GM12878 (cell line): Measurements from ENCODE around the gene HEXB. TPM values are rescaled to one million over a fixed set of nuclear protein-coding genes. Genes with fewer than 3 reads are reported as not detected.

Source experiments
- ATAC-seq: fragments of 200-7000 bp; cut with Tn5 transposase; 3 replicates; pipeline ENCODE4 v1.9.1; 2020; ENCODE audit warnings: mild to moderate bottlenecking, moderate library complexity
- BruUV-seq: library from RNA; stranded (reverse); fragments of 400-500 nt; replicated peaks from 2 replicates; lab custom pipeline; 2021; lab: Mats Ljungman, UMichigan
- CTCF ChIA-PET: fragments of 300-600 bp; sonication (Branson Sonifier 250); formaldehyde crosslinking; extraction: SDS; loops from one replicate; lab custom pipeline; 2021; ENCODE audit warnings: inconsistent platforms; lab: Yijun Ruan, JAX
- POLR2A ChIA-PET: fragments of 350-600 bp; formaldehyde crosslinking; extraction: SDS; loops from one replicate; lab custom pipeline; 2021; ENCODE audit warnings: inconsistent platforms; lab: Charles Lee
- RAD21 ChIA-PET: fragments of 300-600 bp; sonication (Branson Sonifier 250); formaldehyde crosslinking; loops from one replicate; lab custom pipeline; 2023; ENCODE audit warnings: antibody characterized with exemption; ENCODE audit not compliant: unreplicated experiment; lab: Charles Lee
- SMC1A ChIA-PET: fragments of 300-600 bp; sonication (Branson Sonifier 250); formaldehyde crosslinking; loops from one replicate; lab custom pipeline; 2023; ENCODE audit not compliant: unreplicated experiment, uncharacterized antibody; lab: Charles Lee
- DNase-seq: peaks from one replicate; pipeline ENCODE4 v3.0.0-alpha.2; 2011; ENCODE audit warnings: low read depth, low spot score
- FAIRE-seq: peaks from 3 replicates; lab custom pipeline; 2011; peaks lifted over from hg19 to GRCh38; lab: Jason Lieb, UNC
- H2AFZ ChIP-seq: 2 replicates; pipeline ENCODE4 v1.6.0; 2011; ENCODE audit warnings: low read depth, low read length, control low read depth; ENCODE audit not compliant: control insufficient read depth
- H3K27ac ChIP-seq: 2 replicates; pipeline ENCODE4 v1.5.1; 2011; ENCODE audit warnings: control low read depth; ENCODE audit not compliant: control insufficient read depth, insufficient read depth
- H3K27me3 ChIP-seq, 2 experiments: replicated peaks in 1 of 2; 2 replicates each; pipeline versions ENCODE4 v1.6.0 to v1.6.1; 2011; ENCODE audit warnings: low read length in 1 of 2; ENCODE audit not compliant: control insufficient read depth in 2 of 2, insufficient read depth in 2 of 2
- H3K36me3 ChIP-seq, 2 experiments: 2 replicates each; pipeline ENCODE4 v1.5.1; 2011; ENCODE audit warnings: low read length in 1 of 2; ENCODE audit not compliant: control insufficient read depth in 2 of 2, insufficient read depth in 2 of 2
- H3K4me1 ChIP-seq: 2 replicates; pipeline ENCODE4 v1.6.1; 2011; ENCODE audit warnings: mild to moderate bottlenecking, low read length, moderate library complexity, mixed read lengths; ENCODE audit not compliant: control insufficient read depth, insufficient read depth
- H3K4me2 ChIP-seq: 2 replicates; pipeline ENCODE4 v1.6.0; 2011; ENCODE audit warnings: control low read depth; ENCODE audit not compliant: control insufficient read depth, insufficient read depth
- H3K4me3 ChIP-seq: fragments of 200-600 bp; sonication (generic); 2 replicates; pipeline ENCODE4 v1.5.1; 2016
- H3K79me2 ChIP-seq: 2 replicates; pipeline ENCODE4 v1.6.0; 2011; ENCODE audit warnings: low read length; ENCODE audit not compliant: control insufficient read depth, insufficient read depth
- H3K9ac ChIP-seq: 2 replicates; pipeline ENCODE4 v1.8.0; 2011; ENCODE audit warnings: low read length, control low read depth, mixed read lengths; ENCODE audit not compliant: control insufficient read depth, insufficient read depth
- H3K9me3 ChIP-seq: replicated peaks from 3 replicates; pipeline ENCODE4 v1.5.1; 2011; ENCODE audit warnings: mild to moderate bottlenecking, low read length; ENCODE audit not compliant: control insufficient read depth, insufficient read depth
- H4K20me1 ChIP-seq: 2 replicates; pipeline ENCODE4 v1.6.0; 2011; ENCODE audit not compliant: control insufficient read depth, insufficient read depth
- ASH2L ChIP-seq: fragments of 300-600, 200-600 bp; sonication (generic); IDR thresholded peaks from 2 replicates; pipeline ENCODE4 v1.6.1; 2017; ENCODE audit warnings: low read depth, mild to moderate bottlenecking, borderline replicate concordance
- CEBPZ ChIP-seq: fragments of 150-350 bp; IDR thresholded peaks from 2 replicates; pipeline ENCODE4 v1.6.1; 2016; ENCODE audit warnings: low read depth, low read length
- CHD4 ChIP-seq: fragments of 200-600 bp; sonication (generic); IDR thresholded peaks from 2 replicates; pipeline ENCODE4 v1.6.1; 2016; ENCODE audit warnings: mild to moderate bottlenecking
- ELK1 ChIP-seq: IDR thresholded peaks from 2 replicates; pipeline ENCODE4 v1.6.1; 2012; ENCODE audit warnings: low read depth, low read length, improper control_type of control experiment
- ETV6 ChIP-seq, 2 experiments: fragments of 450-650 bp in 1 of 2; IDR thresholded peaks in 1 of 2; conservative IDR thresholded peaks in 1 of 2; 2 replicates each; pipeline ENCODE4 v1.6.1; 2014; ENCODE audit warnings: antibody characterized with exemption in 1 of 2, borderline replicate concordance in 1 of 2, low read depth in 1 of 2, mild to moderate bottlenecking in 1 of 2, moderate library complexity in 1 of 2
- FOS ChIP-seq: IDR thresholded peaks from 3 replicates; pipeline ENCODE4 v1.6.1; 2011; ENCODE audit warnings: borderline replicate concordance; ENCODE audit not compliant: insufficient read length; ENCODE audit errors: extremely low read depth
- FOXK2 ChIP-seq: fragments of 450-650 bp; IDR thresholded peaks from 2 replicates; pipeline ENCODE4 v1.6.1; 2017; ENCODE audit warnings: mild to moderate bottlenecking, moderate library complexity
- MYB ChIP-seq: fragments of 150-350 bp; IDR thresholded peaks from 2 replicates; pipeline ENCODE4 v1.6.1; 2014; ENCODE audit warnings: mild to moderate bottlenecking, low read depth, low read length, borderline replicate concordance
- NR2F1 ChIP-seq: fragments of 450-650 bp; conservative IDR thresholded peaks from 2 replicates; pipeline ENCODE4 v1.6.1; 2017; ENCODE audit warnings: mild to moderate bottlenecking
- PML ChIP-seq: IDR thresholded peaks from 2 replicates; pipeline ENCODE4 v1.6.1; 2012; ENCODE audit warnings: low read length, inconsistent platforms
- POU2F2 ChIP-seq: IDR thresholded peaks from 3 replicates; pipeline ENCODE4 v1.6.1; 2011; ENCODE audit warnings: low read depth, mild to moderate bottlenecking, low read length, borderline replicate concordance
- RAD51 ChIP-seq: fragments of 450-650 bp; IDR thresholded peaks from 2 replicates; pipeline ENCODE4 v1.6.1; 2016; ENCODE audit warnings: moderate library complexity, mild to moderate bottlenecking, inconsistent platforms
- SMC3 ChIP-seq: IDR thresholded peaks from 2 replicates; pipeline ENCODE4 v1.6.1; 2011; ENCODE audit warnings: low read length, improper control_type of control experiment, borderline replicate concordance
- SREBF2 ChIP-seq: IDR thresholded peaks from 2 replicates; pipeline ENCODE4 v1.6.1; 2012; ENCODE audit warnings: mild to moderate bottlenecking, low read length
- YBX1 ChIP-seq: fragments of 450-650 bp; IDR thresholded peaks from 2 replicates; pipeline ENCODE4 v1.6.1; 2016; ENCODE audit warnings: antibody characterized with exemption
- ZNF274 ChIP-seq: IDR thresholded peaks from one replicate; pipeline ENCODE4 v1.8.0; 2011; ENCODE audit not compliant: insufficient read length, insufficient read depth
- ZSCAN29 ChIP-seq: fragments of 450-650 bp; IDR thresholded peaks from 2 replicates; pipeline ENCODE4 v1.6.1; 2017; ENCODE audit warnings: mild to moderate bottlenecking, moderate library complexity
- WGBS: methylation state at CpG from one replicate; pipeline ENCODE4 v1.1.6; 2016; ENCODE audit warnings: low lambda C conversion rate; ENCODE audit not compliant: insufficient replicate concordance, insufficient coverage; ENCODE audit errors: missing lambda C conversion rate; 5-methylcytosine and 5-hydroxymethylcytosine counted together
- in situ Hi-C: fragments of 300-500 bp; cut with MboI; formaldehyde crosslinking; loops from 9 replicates; pipeline ENCODE4 v1.14.3; 2018; ENCODE audit warnings: mixed read lengths
- intact Hi-C: fragments of 100-400 bp; cut with micrococcal nuclease; formaldehyde crosslinking; loops from one replicate; pipeline ENCODE4 v1.14.2; 2022; ENCODE audit not compliant: unreplicated experiment
- polyA plus RNA-seq, 11 experiments: library from polyadenylated mRNA; depleted of rRNA in 4 of 11; unstranded in 6 of 11; stranded (reverse) in 5 of 11; fragments of >200 nt; fragmentation: Nextera tagmentation in 4 of 11; fragmentation: Illumina TruSeq in 1 of 11; extraction: Ambion mirVana in 4 of 11; extraction: Trizol in 1 of 11; gene quantifications; 1 replicate in 1 of 11; 2 replicates in 10 of 11; pipeline versions ENCODE4 v1.2.1 to v1.2.3, GENCODE V29; 2011 to 2016; ENCODE audit warnings: inconsistent platforms in 2 of 11, missing spikeins in 2 of 11, low read depth in 1 of 11
- total RNA-seq, 4 experiments: library from RNA; depleted of rRNA in 3 of 4; stranded (reverse); fragments of >200 nt in 3 of 4; fragmentation: Illumina TruSeq in 1 of 4; extraction: Trizol in 1 of 4; gene quantifications; 2 replicates each; pipeline versions ENCODE4 v1.2.1 to v1.2.3, GENCODE V29; 2013 to 2021

HEXB gene
- total and polyA plus RNA-seq, 10 of the 15 experiments (the other 5 are each of a cell fraction or from before 2014, with no cell fraction given): 13.5 to 76.0 (median 42.6) TPM

- Histone ChIP-seq H3K4me2 (peak overlapping the region; percentile 3; the same call in 1 of the 2 replicates), H2AFZ (no peak overlapping the region), H3K36me3 (peaks cover 14 to 16% of the 10 kb centered on the region in 2 experiments), H3K4me3 (no peak overlapping the region), H3K27me3 (no peaks in the 10 kb centered on the region), H4K20me1 (no peaks in the 10 kb centered on the region), H3K9ac (no peak overlapping the region), H3K27ac (no peak overlapping the region), H3K4me1 (peaks cover 30% of the 10 kb centered on the region), H3K79me2 (peaks cover 59% of the 10 kb centered on the region), H3K9me3 (no peaks in the 10 kb centered on the region)
- in situ Hi-C loops (loop anchor here (5.0 kb wide), 1 partner anchor 144 kb away; no protein-coding TSS in a partner anchor), intact Hi-C loops (loop anchor here (10.0 kb wide), 1 partner anchor 951 kb away; no protein-coding TSS in a partner anchor)
- ChIA-PET POLR2A (interaction anchor here (0.7 kb wide), 1 partner anchor 819 kb away, joined by 3 read pairs; no protein-coding TSS in a partner anchor), CTCF (interaction anchor here (2.3 kb wide), 1 partner anchor 734 kb away, joined by 7 read pairs; no protein-coding TSS in a partner anchor), SMC1A (interaction anchor here (1.2 to 1.3 kb wide), 2 partner anchors 13 to 48 kb away, joined by 3 read pairs; no protein-coding TSS in a partner anchor), RAD21 (interaction anchor here (0.9 to 1.5 kb wide), 2 partner anchors 62 to 171 kb away, joined by 3 read pairs; no protein-coding TSS in a partner anchor)
- no peak for DNase-seq
- ATAC-seq: no peak
- over 99% methylated on average over 12 of the region's 12 CpGs for WGBS
- FAIRE-seq: no peak
- no TSS peak for BruUV-seq
- TF ChIP-seq CHD4: no peak
- no peak for TF ChIP-seq FOS
- no peak for TF ChIP-seq ZNF274
- TF ChIP-seq YBX1: no peak
- no peak for TF ChIP-seq ZSCAN29
- TF ChIP-seq SMC3: no peak
- TF ChIP-seq NR2F1: no peak
- no peak for TF ChIP-seq ELK1
- TF ChIP-seq ASH2L: no peak
- TF ChIP-seq RAD51: no peak
- TF ChIP-seq MYB: no peak
- TF ChIP-seq SREBF2: no peak
- TF ChIP-seq PML: no peak
- TF ChIP-seq CEBPZ: no peak
- no peak for TF ChIP-seq POU2F2
- no peak for TF ChIP-seq ETV6 (conservative IDR thresholded peaks at IDR 0.05 in 1 of 2, IDR thresholded peaks at IDR 0.05 in 1 of 2; ENCODE audit: borderline replicate concordance in 1 of 2, low read depth in 1 of 2)
- no peak for TF ChIP-seq FOXK2
- TF ChIP-seq, all 136 proteins: peak for 0
Observed at GRCh38 chr5:74636149-74636548, 48.9 kb upstream of the HEXB start.
